Mesangial cell (primary cell): ENCODE measurements around the gene KIF5C. TPM values are rescaled to one million over a fixed set of nuclear protein-coding genes. Genes with fewer than 3 reads are reported as not detected.

ENCODE experiments used
- total RNA-seq: library from RNA; depleted of rRNA; stranded (reverse); fragments of >200 nt; gene quantifications from 2 replicates; pipeline ENCODE4 v1.2.3, GENCODE V29; 2015

Gene KIF5C
- total RNA-seq, result 0.13 and 0.33 TPM in 2 replicates

GRCh38 chr2:148874868-148875341 lies at the start of gene KIF5C:
TSS of gene KIF5C (plus strand) at chr2:148875227. CDS start at chr2:148875618, 391 bp downstream.

GRCh38 chr2:149038442-149039212 lies 163.6 kb downstream of the KIF5C start, which contains the start of gene LYPD6B:
TSS of gene LYPD6B (plus strand) at chr2:149038699. CDS start at chr2:149130949, 92,250 bp downstream.

Other genes with a start within 250 kb of the KIF5C start
- gene EPC2, start 230.5 kb upstream of the KIF5C start, total RNA-seq, result 6.0 and 11.9 TPM in 2 replicates
- 0.16 and 1.5 TPM in 2 replicates for gene LYPD6B, start 163.5 kb downstream of the KIF5C start, total RNA-seq